K562 (cell line): Measurements from ENCODE around the gene BCL3. TPM values are rescaled to one million over a fixed set of nuclear protein-coding genes. Genes with fewer than 3 reads are reported as not detected.
A peak's percentile ranks its signal among the peaks of the same experiment; 100 is the strongest.

Experiments
- ARID1B ChIP-seq: fragments of 450-650 bp; IDR thresholded peaks from 2 replicates; pipeline ENCODE4 v1.6.1; 2016; ENCODE audit warnings: antibody characterized with exemption, mild to moderate bottlenecking, inconsistent platforms
- DPF2 ChIP-seq: fragments of 450-650 bp; IDR thresholded peaks from 2 replicates; pipeline ENCODE4 v1.6.1; 2016
- ELF2 ChIP-seq: fragments of 250-450 bp; sonication (Bioruptor Pico); IDR thresholded peaks from 2 replicates; pipeline ENCODE4 v1.5.0; 2021; ENCODE audit warnings: mild to moderate bottlenecking
- HNRNPL ChIP-seq: fragments of 200-400 bp; formaldehyde crosslinking; IDR thresholded peaks from 2 replicates; pipeline ENCODE4 v1.6.1; 2017; ENCODE audit warnings: low read depth, mild to moderate bottlenecking, low read length
- NEUROD1 ChIP-seq: fragments of 150-350 bp; IDR thresholded peaks from 2 replicates; pipeline ENCODE4 v1.6.1; 2014; ENCODE audit warnings: borderline replicate concordance, low read length, low read depth; ENCODE audit not compliant: partially characterized antibody
- SLC30A9 ChIP-seq: fragments of 250-450 bp; sonication (Bioruptor Pico); IDR thresholded peaks from 2 replicates; pipeline ENCODE4 v1.8.0; 2022; ENCODE audit warnings: mild to moderate bottlenecking, moderate library complexity
- TCF3 ChIP-seq: sonication (generic); formaldehyde crosslinking; IDR thresholded peaks from 2 replicates; pipeline ENCODE4 v1.4.0; 2020; ENCODE audit warnings: mild to moderate bottlenecking, missing genetic modification reagents
- ZNF134 ChIP-seq: fragments of 250-450 bp; sonication (Bioruptor Pico); conservative IDR thresholded peaks from 2 replicates; pipeline ENCODE4 v1.4.0; 2020
- ZNF561 ChIP-seq: fragments of 450-650 bp; formaldehyde crosslinking; conservative IDR thresholded peaks from 2 replicates; pipeline ENCODE4 v1.4.0; 2020; ENCODE audit warnings: mild to moderate bottlenecking, moderate library complexity
- ZNF644 ChIP-seq: fragments of 200-800 bp; sonication (Bioruptor generic); IDR thresholded peaks from 2 replicates; pipeline ENCODE4 v1.6.1; 2016; ENCODE audit warnings: low read depth, missing genetic modification characterization, missing compliant biosample characterization
- polyA plus RNA-seq, 8 experiments: library from polyadenylated mRNA; depleted of rRNA in 4 of 8; stranded (reverse) in 5 of 8; unstranded in 3 of 8; fragments of >200 nt; fragmentation: Nextera tagmentation in 2 of 8; fragmentation: Illumina TruSeq in 1 of 8; extraction: Ambion mirVana in 2 of 8; extraction: Trizol in 1 of 8; gene quantifications; 2 replicates each; pipeline versions ENCODE4 v1.2.1 to v1.2.3, GENCODE V29; 2011 to 2014; ENCODE audit warnings: inconsistent platforms in 1 of 8, missing spikeins in 1 of 8
- total RNA-seq, 7 experiments: library from RNA; depleted of rRNA in 6 of 7; stranded (reverse); fragments of >200 nt in 6 of 7; fragmentation: Illumina TruSeq in 2 of 7; extraction: Trizol in 2 of 7; gene quantifications; 2 replicates each; pipeline versions ENCODE4 v1.2.1 to v1.2.3, GENCODE V29; 2011 to 2021; ENCODE audit warnings: low replicate concordance in 1 of 7
- TF ChIP-seq, protein P1 (sequence below), 2 experiments: fragments of 450-650 bp; formaldehyde crosslinking in 1 of 2; IDR thresholded peaks; 2 replicates each; pipeline versions ENCODE4 v1.4.0 to v1.6.1; 2014 to 2020; ENCODE audit warnings: mild to moderate bottlenecking in 2 of 2, borderline replicate concordance in 1 of 2, low read depth in 1 of 2
- TF ChIP-seq, protein P2 (sequence below): fragments of 450-650 bp; IDR thresholded peaks from 2 replicates; pipeline ENCODE4 v1.6.1; 2016; ENCODE audit warnings: borderline replicate concordance
- TF ChIP-seq, protein P3 (sequence below): fragments of 200-800 bp; sonication (Bioruptor generic); IDR thresholded peaks from 2 replicates; pipeline ENCODE4 v1.6.1; 2017; ENCODE audit warnings: missing genetic modification characterization, missing compliant biosample characterization
- TF ChIP-seq, protein P4 (sequence below): fragments of 250-450 bp; sonication (Bioruptor Pico); IDR thresholded peaks from 2 replicates; pipeline ENCODE4 v1.8.0; 2021; ENCODE audit warnings: mild to moderate bottlenecking, moderate library complexity

The BCL3 gene
- total and polyA plus RNA-seq, 9 of the 15 experiments (the other 6 are each of a cell fraction or from before 2014, with no cell fraction given) = 0.03 to 2.4 (median 0.50) TPM; not detected in 1

DNA sequence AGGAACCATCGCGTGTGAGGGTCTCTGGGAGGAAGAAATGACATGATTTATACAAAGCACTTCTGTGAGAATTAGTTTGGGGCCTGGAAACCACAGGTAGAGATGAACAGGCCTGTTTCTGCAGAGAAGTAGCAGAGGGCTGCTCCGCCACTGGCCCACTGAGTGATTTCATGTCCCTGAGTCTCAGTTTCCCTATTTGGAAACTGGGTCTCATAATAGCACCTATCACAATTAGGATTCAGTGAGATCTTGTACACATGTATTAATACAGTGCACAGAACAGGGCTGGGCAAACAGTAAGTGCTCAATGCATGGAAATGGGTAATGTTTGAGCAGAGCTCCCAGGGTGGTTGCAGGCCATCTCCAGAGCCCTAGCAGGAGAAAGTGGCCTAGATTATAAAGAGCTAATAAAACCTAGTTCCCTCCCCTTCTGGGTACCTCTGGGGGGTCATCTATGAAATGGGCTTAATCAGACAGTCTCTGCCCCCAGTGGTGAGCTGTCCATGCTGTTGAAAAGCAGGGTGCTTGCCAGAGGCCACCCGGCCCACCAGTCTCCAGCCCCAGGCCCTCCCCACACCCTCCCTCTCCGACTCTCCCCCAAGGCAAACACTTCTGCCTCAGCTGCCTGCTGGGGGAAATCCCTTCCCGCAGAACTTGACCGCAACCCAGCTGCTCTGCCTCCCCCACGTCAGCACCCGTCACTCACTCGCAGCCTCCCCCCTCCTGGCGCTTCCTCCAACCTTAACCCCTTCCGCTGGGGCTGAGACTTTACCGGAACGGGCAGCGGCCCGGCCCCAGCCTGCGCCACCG, 4.5 kb downstream of the BCL3 start (continued):
- TF ChIP-seq DPF2 (peak; percentile 94), ARID1B (peak; percentile 96), SLC30A9 (no peak), TCF3 (CRISPR knock-in tag) (peak; percentile 91), ZNF644 (no peak), ELF2 (CRISPR knock-in tag) (peak; percentile 34; the same call in 1 of the 2 replicates), ZNF561 (CRISPR knock-in tag) (no peak), NEUROD1 (peak; percentile 94), ZNF134 (CRISPR knock-in tag) (0 out of 2 replicates have a peak, but pooled peaks have one; percentile 6), HNRNPL (no peak)
- TF ChIP-seq, protein P1, sequence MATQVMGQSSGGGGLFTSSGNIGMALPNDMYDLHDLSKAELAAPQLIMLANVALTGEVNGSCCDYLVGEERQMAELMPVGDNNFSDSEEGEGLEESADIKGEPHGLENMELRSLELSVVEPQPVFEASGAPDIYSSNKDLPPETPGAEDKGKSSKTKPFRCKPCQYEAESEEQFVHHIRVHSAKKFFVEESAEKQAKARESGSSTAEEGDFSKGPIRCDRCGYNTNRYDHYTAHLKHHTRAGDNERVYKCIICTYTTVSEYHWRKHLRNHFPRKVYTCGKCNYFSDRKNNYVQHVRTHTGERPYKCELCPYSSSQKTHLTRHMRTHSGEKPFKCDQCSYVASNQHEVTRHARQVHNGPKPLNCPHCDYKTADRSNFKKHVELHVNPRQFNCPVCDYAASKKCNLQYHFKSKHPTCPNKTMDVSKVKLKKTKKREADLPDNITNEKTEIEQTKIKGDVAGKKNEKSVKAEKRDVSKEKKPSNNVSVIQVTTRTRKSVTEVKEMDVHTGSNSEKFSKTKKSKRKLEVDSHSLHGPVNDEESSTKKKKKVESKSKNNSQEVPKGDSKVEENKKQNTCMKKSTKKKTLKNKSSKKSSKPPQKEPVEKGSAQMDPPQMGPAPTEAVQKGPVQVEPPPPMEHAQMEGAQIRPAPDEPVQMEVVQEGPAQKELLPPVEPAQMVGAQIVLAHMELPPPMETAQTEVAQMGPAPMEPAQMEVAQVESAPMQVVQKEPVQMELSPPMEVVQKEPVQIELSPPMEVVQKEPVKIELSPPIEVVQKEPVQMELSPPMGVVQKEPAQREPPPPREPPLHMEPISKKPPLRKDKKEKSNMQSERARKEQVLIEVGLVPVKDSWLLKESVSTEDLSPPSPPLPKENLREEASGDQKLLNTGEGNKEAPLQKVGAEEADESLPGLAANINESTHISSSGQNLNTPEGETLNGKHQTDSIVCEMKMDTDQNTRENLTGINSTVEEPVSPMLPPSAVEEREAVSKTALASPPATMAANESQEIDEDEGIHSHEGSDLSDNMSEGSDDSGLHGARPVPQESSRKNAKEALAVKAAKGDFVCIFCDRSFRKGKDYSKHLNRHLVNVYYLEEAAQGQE (IDR thresholded peaks at IDR 0.05; ENCODE audit: borderline replicate concordance) = peak; percentile 18; the same call in 1 of the 2 replicates
- TF ChIP-seq, protein P1 (CRISPR knock-in tag; IDR thresholded peaks at IDR 0.05; ENCODE audit: low read depth) = no peak
- TF ChIP-seq, protein P2, sequence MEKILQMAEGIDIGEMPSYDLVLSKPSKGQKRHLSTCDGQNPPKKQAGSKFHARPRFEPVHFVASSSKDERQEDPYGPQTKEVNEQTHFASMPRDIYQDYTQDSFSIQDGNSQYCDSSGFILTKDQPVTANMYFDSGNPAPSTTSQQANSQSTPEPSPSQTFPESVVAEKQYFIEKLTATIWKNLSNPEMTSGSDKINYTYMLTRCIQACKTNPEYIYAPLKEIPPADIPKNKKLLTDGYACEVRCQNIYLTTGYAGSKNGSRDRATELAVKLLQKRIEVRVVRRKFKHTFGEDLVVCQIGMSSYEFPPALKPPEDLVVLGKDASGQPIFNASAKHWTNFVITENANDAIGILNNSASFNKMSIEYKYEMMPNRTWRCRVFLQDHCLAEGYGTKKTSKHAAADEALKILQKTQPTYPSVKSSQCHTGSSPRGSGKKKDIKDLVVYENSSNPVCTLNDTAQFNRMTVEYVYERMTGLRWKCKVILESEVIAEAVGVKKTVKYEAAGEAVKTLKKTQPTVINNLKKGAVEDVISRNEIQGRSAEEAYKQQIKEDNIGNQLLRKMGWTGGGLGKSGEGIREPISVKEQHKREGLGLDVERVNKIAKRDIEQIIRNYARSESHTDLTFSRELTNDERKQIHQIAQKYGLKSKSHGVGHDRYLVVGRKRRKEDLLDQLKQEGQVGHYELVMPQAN = peak; percentile 86
- TF ChIP-seq, protein P3, sequence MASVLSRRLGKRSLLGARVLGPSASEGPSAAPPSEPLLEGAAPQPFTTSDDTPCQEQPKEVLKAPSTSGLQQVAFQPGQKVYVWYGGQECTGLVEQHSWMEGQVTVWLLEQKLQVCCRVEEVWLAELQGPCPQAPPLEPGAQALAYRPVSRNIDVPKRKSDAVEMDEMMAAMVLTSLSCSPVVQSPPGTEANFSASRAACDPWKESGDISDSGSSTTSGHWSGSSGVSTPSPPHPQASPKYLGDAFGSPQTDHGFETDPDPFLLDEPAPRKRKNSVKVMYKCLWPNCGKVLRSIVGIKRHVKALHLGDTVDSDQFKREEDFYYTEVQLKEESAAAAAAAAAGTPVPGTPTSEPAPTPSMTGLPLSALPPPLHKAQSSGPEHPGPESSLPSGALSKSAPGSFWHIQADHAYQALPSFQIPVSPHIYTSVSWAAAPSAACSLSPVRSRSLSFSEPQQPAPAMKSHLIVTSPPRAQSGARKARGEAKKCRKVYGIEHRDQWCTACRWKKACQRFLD (CRISPR knock-in tag) = peak; percentile 94
- TF ChIP-seq, protein P4, sequence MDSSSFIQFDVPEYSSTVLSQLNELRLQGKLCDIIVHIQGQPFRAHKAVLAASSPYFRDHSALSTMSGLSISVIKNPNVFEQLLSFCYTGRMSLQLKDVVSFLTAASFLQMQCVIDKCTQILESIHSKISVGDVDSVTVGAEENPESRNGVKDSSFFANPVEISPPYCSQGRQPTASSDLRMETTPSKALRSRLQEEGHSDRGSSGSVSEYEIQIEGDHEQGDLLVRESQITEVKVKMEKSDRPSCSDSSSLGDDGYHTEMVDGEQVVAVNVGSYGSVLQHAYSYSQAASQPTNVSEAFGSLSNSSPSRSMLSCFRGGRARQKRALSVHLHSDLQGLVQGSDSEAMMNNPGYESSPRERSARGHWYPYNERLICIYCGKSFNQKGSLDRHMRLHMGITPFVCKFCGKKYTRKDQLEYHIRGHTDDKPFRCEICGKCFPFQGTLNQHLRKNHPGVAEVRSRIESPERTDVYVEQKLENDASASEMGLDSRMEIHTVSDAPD (CRISPR knock-in tag) = no peak
